Suprapubic skin (tissue), 3 donors: Measurements from ENCODE around the gene TRIM60.

Source experiments
- EP300 ChIP-seq: sonication (generic); formaldehyde crosslinking; IDR thresholded peaks from one replicate; pipeline ENCODE4 v1.6.1; 2017; ENCODE audit warnings: antibody characterized with exemption
- POLR2A ChIP-seq, 2 donors: fragments of 450-650 bp; IDR thresholded peaks; one replicate each; pipeline ENCODE4 v1.6.1; 2017; ENCODE audit warnings: antibody characterized with exemption in 2 of 2, mild to moderate bottlenecking in 2 of 2, moderate library complexity in 2 of 2
- TF ChIP-seq, protein P1 (sequence below), 2 donors: fragments of 200-600 bp in 1 of 2; fragments of 450-650 bp in 1 of 2; sonication (generic) in 1 of 2; IDR thresholded peaks; one replicate each; pipeline ENCODE4 v1.5.1; 2016 to 2019; ENCODE audit warnings: antibody characterized with exemption in 2 of 2, mild to moderate bottlenecking in 1 of 2, moderate library complexity in 1 of 2

DNA sequence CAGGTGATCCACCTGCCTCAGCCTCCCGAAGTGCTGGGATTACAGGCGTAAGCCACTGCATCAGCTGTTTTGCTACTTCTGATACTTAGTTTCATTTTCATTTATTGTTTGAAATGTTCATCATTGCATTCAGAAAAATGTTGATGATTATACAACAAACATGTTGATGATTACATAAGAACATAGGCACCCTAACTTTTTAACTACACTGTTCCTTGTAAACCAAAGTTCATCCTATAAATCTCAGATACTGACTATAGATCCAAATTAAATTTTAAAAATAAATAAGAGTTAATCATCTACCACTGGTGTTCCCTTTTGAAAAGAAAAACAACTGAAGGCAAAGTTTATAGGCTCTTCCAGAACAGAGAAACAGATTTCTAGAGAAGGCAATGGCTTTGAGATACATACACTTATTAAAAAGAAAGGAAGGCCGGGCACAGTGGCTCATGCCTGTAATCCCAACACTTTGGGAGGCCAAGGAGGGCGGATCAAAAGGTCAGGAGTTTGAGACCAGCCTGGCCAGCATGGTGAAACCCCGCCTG is 45.3 kb downstream of the TRIM60 start:
- TF ChIP-seq EP300 (no peak), POLR2A (IDR thresholded peaks at IDR 0.05) (no peak)
- TF ChIP-seq, protein P1, sequence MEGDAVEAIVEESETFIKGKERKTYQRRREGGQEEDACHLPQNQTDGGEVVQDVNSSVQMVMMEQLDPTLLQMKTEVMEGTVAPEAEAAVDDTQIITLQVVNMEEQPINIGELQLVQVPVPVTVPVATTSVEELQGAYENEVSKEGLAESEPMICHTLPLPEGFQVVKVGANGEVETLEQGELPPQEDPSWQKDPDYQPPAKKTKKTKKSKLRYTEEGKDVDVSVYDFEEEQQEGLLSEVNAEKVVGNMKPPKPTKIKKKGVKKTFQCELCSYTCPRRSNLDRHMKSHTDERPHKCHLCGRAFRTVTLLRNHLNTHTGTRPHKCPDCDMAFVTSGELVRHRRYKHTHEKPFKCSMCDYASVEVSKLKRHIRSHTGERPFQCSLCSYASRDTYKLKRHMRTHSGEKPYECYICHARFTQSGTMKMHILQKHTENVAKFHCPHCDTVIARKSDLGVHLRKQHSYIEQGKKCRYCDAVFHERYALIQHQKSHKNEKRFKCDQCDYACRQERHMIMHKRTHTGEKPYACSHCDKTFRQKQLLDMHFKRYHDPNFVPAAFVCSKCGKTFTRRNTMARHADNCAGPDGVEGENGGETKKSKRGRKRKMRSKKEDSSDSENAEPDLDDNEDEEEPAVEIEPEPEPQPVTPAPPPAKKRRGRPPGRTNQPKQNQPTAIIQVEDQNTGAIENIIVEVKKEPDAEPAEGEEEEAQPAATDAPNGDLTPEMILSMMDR (IDR thresholded peaks at IDR 0.05) = no peak
